ENCODE data around the gene RRAGC. TPM values are rescaled to one million over a fixed set of nuclear protein-coding genes. Genes with fewer than 3 reads are reported as not detected.

Gene RRAGC
- total and polyA plus RNA-seq, 9 of the 15 experiments (the other 6 are each of a cell fraction or from before 2014, with no cell fraction given) = 3.9 to 16.9 (median 10.9) TPM

- ChIA-PET CTCF (ENCODE audit: low intra/inter-chr PET ratio) (no interaction called here), POLR2A (interaction anchor here (0.8 to 4.2 kb wide), 3 partner anchors 10 to 147 kb away, joined by 3 to 22 read pairs (median 3); partner anchors contain the start of gene RRAGC)
- Histone ChIP-seq H3K9ac (ENCODE audit: insufficient read depth in 1 of 2, low read depth in 2 of 2, low read length in 2 of 2) (no peak overlapping the region), H3K4me1 (replicated peaks in 1 of 2; ENCODE audit: control insufficient read depth in 2 of 2, insufficient read depth in 2 of 2, low read length in 2 of 2) (no peaks in the 10 kb centered on the region), H2AFZ (ENCODE audit: low read depth, low read length) (no peak overlapping the region), H3K9me1 (ENCODE audit: control insufficient read depth, insufficient read depth, low read length) (no peaks in the 10 kb centered on the region), H4K20me1 (replicated peaks; ENCODE audit: control insufficient read depth, insufficient read depth, low read length) (no peaks in the 10 kb centered on the region; the same call in 1 of the 2 replicates), H3K79me2 (ENCODE audit: control insufficient read depth, insufficient read depth, low read length) (no peaks in the 10 kb centered on the region), H3K9me3 (replicated peaks; ENCODE audit: control insufficient read depth, insufficient read depth, low read depth, low read length) (no peaks in the 10 kb centered on the region), H3K4me2 (ENCODE audit: insufficient read depth, low read length) (no peak overlapping the region), H3K36me3 (ENCODE audit: control insufficient read depth, insufficient read depth, low read length) (peaks cover 67% of the 10 kb centered on the region), H3K27ac (ENCODE audit: extremely low read depth, low read depth, low read length) (no peak overlapping the region), H3K4me3 (no peak overlapping the region), H3K27me3 (ENCODE audit: control insufficient read depth in 2 of 2, insufficient read depth in 2 of 2, low read length in 2 of 2) (no peaks in the 10 kb centered on the region)
- 45% methylated on average over 1 of the region's 1 CpG for WGBS (ENCODE audit: insufficient coverage, low coverage, missing lambda C conversion rate)
- intact Hi-C loops (cut with micrococcal nuclease) (loop anchor here (5.0 kb wide), 1 partner anchor 244 kb away; no protein-coding TSS in a partner anchor), in situ Hi-C loops (cut with MboI) (no loop called here)
- no TSS peak for BruUV-seq (replicated peaks)
- ATAC-seq = no peak
- FAIRE-seq = no peak
- no peak for DNase-seq (ENCODE audit: extremely low read depth in 1 of 4, low spot score in 3 of 4)
- TF ChIP-seq SNRNP70 (optimal IDR thresholded peaks at IDR 0.05; ENCODE audit: low read depth, low read length) = no peak
- TF ChIP-seq, protein P1, sequence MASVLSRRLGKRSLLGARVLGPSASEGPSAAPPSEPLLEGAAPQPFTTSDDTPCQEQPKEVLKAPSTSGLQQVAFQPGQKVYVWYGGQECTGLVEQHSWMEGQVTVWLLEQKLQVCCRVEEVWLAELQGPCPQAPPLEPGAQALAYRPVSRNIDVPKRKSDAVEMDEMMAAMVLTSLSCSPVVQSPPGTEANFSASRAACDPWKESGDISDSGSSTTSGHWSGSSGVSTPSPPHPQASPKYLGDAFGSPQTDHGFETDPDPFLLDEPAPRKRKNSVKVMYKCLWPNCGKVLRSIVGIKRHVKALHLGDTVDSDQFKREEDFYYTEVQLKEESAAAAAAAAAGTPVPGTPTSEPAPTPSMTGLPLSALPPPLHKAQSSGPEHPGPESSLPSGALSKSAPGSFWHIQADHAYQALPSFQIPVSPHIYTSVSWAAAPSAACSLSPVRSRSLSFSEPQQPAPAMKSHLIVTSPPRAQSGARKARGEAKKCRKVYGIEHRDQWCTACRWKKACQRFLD (CRISPR knock-in tag; IDR thresholded peaks at IDR 0.05) = no peak
- TF ChIP-seq, protein P2, sequence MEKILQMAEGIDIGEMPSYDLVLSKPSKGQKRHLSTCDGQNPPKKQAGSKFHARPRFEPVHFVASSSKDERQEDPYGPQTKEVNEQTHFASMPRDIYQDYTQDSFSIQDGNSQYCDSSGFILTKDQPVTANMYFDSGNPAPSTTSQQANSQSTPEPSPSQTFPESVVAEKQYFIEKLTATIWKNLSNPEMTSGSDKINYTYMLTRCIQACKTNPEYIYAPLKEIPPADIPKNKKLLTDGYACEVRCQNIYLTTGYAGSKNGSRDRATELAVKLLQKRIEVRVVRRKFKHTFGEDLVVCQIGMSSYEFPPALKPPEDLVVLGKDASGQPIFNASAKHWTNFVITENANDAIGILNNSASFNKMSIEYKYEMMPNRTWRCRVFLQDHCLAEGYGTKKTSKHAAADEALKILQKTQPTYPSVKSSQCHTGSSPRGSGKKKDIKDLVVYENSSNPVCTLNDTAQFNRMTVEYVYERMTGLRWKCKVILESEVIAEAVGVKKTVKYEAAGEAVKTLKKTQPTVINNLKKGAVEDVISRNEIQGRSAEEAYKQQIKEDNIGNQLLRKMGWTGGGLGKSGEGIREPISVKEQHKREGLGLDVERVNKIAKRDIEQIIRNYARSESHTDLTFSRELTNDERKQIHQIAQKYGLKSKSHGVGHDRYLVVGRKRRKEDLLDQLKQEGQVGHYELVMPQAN (IDR thresholded peaks at IDR 0.05; ENCODE audit: borderline replicate concordance) = no peak
- TF ChIP-seq ZNF224 (CRISPR knock-in tag; IDR thresholded peaks at IDR 0.05) = no peak
- TF ChIP-seq ELF2 (CRISPR knock-in tag; IDR thresholded peaks at IDR 0.05) = no peak
- no peak for TF ChIP-seq KAT7 (CRISPR knock-in tag; IDR thresholded peaks at IDR 0.05; ENCODE audit: borderline replicate concordance)
- no peak for TF ChIP-seq FIP1L1 (IDR thresholded peaks at IDR 0.05; ENCODE audit: low read depth, low read length, poor library complexity, severe bottlenecking)
- no peak for TF ChIP-seq ZSCAN32 (CRISPR knock-in tag; IDR thresholded peaks at IDR 0.05)
- TF ChIP-seq, protein P3, sequence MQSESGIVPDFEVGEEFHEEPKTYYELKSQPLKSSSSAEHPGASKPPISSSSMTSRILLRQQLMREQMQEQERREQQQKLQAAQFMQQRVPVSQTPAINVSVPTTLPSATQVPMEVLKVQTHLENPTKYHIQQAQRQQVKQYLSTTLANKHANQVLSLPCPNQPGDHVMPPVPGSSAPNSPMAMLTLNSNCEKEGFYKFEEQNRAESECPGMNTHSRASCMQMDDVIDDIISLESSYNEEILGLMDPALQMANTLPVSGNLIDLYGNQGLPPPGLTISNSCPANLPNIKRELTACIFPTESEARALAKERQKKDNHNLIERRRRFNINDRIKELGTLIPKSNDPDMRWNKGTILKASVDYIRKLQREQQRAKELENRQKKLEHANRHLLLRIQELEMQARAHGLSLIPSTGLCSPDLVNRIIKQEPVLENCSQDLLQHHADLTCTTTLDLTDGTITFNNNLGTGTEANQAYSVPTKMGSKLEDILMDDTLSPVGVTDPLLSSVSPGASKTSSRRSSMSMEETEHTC (IDR thresholded peaks at IDR 0.05) = no peak
- TF ChIP-seq, protein P4, sequence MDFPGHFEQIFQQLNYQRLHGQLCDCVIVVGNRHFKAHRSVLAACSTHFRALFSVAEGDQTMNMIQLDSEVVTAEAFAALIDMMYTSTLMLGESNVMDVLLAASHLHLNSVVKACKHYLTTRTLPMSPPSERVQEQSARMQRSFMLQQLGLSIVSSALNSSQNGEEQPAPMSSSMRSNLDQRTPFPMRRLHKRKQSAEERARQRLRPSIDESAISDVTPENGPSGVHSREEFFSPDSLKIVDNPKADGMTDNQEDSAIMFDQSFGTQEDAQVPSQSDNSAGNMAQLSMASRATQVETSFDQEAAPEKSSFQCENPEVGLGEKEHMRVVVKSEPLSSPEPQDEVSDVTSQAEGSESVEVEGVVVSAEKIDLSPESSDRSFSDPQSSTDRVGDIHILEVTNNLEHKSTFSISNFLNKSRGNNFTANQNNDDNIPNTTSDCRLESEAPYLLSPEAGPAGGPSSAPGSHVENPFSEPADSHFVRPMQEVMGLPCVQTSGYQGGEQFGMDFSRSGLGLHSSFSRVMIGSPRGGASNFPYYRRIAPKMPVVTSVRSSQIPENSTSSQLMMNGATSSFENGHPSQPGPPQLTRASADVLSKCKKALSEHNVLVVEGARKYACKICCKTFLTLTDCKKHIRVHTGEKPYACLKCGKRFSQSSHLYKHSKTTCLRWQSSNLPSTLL (IDR thresholded peaks at IDR 0.05) = no peak
- no peak for TF ChIP-seq IFI16 (CRISPR knock-in tag; IDR thresholded peaks at IDR 0.05)
- TF ChIP-seq, protein P5, sequence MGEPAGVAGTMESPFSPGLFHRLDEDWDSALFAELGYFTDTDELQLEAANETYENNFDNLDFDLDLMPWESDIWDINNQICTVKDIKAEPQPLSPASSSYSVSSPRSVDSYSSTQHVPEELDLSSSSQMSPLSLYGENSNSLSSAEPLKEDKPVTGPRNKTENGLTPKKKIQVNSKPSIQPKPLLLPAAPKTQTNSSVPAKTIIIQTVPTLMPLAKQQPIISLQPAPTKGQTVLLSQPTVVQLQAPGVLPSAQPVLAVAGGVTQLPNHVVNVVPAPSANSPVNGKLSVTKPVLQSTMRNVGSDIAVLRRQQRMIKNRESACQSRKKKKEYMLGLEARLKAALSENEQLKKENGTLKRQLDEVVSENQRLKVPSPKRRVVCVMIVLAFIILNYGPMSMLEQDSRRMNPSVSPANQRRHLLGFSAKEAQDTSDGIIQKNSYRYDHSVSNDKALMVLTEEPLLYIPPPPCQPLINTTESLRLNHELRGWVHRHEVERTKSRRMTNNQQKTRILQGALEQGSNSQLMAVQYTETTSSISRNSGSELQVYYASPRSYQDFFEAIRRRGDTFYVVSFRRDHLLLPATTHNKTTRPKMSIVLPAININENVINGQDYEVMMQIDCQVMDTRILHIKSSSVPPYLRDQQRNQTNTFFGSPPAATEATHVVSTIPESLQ (CRISPR knock-in tag; IDR thresholded peaks at IDR 0.05) = no peak
- TF ChIP-seq JUND (IDR thresholded peaks at IDR 0.05; ENCODE audit: borderline replicate concordance, low read depth, low read length) = no peak
- TF ChIP-seq JUND (tag; IDR thresholded peaks at IDR 0.05; ENCODE audit: borderline replicate concordance, low read depth, low read length) = no peak
Observed at GRCh38 chr1:38848071-38848470, 11.5 kb downstream of the RRAGC start.
